Measurements from ENCODE around the gene UBR2.
"Not testable (repeated sequence)": the region's sequence is repeated elsewhere in the genome, so short reads cannot be mapped to it uniquely, and the experiment has no call there.

Gene UBR2

DNA sequence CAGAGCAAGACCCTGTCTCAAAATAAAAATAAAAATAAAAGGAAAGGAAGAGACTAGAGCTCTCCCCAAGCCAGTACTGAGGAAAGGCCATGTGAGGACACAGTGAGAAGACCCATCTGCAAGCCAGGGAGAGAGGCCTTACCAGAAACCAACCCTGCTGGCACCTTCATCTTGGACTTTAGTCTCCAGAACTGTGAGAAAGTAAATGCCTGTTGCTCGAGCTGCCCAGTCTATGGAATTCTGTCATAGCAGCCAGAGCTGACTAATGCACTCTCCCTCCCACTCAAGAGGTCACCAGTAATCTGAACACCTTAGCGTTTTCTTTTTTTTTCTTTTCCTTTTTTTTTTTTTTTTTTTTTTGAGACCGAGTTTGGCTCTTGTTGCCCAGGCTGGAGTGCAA is 165.9 kb downstream of the UBR2 start:
- no peak for DNase-seq

DNA sequence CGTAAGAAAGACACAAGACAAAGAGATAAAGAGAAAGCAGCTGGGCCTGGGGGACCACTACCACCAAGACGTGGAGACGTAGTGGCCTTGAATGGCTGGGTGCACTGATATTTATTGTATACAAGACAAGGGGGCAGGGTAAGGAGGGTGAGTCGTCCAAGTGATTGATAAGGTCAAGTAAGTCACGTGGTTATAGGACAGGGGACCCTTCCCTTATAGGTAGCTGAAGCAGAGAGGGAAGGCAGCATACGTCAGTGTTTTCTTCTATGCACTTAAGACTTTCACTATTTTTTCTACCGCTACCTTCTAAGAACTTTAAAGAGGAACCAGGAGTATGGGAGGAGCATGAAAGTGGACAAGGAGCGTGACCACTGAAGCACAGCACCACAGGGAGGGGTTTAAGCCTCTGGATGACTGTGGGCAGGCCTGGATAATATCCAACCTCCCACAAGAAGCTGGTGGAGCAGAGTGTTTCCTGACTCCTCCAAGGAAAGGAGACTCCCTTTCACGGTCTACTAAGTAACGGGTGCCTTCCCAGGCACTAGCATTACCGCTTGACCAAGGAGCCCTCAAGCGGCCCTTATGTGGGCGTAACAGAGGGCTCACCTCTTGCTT is 170.1 kb downstream of the UBR2 start:
- not testable (repeated sequence) for DNase-seq

DNA sequence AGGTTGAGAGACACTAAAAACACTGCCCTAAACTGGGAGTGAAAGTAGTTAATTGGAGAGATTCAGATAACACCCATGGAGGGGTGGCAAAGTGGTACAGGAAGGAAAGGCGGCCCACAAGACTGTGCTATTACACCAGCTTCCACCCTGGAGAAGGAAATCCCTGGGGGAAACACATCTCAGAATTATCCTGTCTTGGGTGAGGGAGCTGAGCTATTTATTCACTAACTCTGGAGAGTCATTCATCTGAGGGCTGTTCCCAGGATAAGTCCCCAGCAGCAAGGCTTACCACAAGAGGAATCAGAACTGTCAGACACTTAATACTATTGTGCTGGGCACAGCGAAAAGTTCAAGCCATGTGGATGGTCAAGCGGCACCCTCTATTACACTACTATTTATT is 172.1 kb downstream of the UBR2 start:
- no peak for DNase-seq

DNA sequence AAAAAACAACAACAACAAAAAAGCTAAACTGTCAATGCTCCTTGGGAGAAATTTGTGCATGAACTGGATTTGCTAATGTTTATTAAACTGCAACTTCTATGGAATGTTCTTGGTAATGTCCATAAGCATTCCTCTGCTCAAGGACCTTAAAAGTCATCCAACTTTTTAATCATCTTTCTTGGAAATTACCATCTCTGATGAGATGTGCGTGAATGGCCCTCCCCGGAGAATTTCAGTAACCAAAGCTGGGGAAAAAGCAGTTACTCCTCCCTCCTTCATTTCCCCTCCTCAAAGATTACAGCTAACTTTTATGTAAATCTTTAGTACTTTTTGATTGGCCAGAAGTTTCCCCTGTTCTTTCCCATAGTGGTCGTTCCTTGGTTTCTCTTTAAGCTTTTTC is 176.9 kb downstream of the UBR2 start:
- DNase-seq = no peak

DNA sequence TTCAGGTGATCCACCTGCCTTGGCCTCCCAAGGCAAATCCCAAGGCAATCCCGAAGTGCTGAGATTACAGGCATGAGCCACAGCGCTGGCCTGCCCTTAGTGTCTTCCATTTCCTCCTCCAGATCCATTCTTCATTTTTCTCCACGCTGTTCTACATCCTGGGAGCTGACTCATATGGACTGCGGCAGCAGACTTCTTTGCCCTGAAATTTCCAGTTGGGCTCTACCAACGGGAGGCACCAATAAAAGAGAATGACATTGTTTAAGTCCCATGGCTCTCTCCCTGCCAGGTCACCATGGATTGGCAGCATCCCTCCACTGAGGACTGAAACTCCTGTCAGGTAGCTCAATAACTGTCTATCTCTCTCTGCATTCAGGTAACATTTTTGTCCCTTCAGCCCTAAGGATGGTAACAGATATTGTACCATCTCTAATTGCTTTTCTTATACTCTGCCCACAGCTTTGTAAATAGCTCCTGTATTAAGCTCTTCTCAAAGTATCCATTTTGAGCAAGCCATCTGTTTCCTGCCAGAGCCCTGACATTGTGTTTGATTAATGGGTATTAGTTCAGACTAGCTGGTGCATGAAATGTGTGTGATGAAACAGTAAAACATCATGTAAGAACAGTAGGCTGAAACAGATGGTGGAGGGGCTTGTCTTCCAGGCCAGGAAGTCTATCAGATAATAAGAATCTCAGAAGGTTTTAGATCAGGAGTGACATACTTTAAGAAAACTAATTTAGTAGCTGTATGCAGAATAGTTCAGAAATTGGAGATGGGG is 178.5 kb downstream of the UBR2 start:
- DNase-seq = no peak
